ENCODE measurements around the gene SPG11. TPM values are rescaled to one million over a fixed set of nuclear protein-coding genes. Genes with fewer than 3 reads are reported as not detected.

The SPG11 gene
- total and polyA plus RNA-seq, 8 donors = 12.1 to 240 (median 104) TPM

GRCh38 chr15:44711096-44711742 is 47.8 kb upstream of the SPG11 start, which contains the start of the genes B2M and PATL2:
Gene B2M (plus strand): TSS chr15:44711517. CDS start chr15:44711547, 30 bp downstream.
Gene PATL2 (minus strand): TSS chr15:44711323. CDS start chr15:44676490, 34,833 bp downstream.
- TF ChIP-seq CTCF (IDR thresholded peaks at IDR 0.05) = no peak
- peak; percentile 99 to 100 (median 100) for TF ChIP-seq POLR2AphosphoS5 (IDR thresholded peaks at IDR 0.05)
- TF ChIP-seq EP300 (IDR thresholded peaks at IDR 0.05) = no peak
- TF ChIP-seq POLR2A (IDR thresholded peaks at IDR 0.05) = peak in 2 of 4 donors; percentile 99 to 100
- peaks cover 9 to 30% (median 17%) of the 10 kb centered on the region in 4 donors for H3K36me3 ChIP-seq
- no peaks in the 10 kb centered on the region for H3K27me3 ChIP-seq
- intact Hi-C loops (cut with DNase I; ENCODE audit: low total_unique reads) = no loop called here
- H3K27ac ChIP-seq = peak within 1 kb of the TSS; percentile 91 to 100 (median 99)
- peak within 1 kb of the TSS; percentile 67 to 86 (median 75) for H3K4me3 ChIP-seq
- DNase-seq = peak; percentile 97 to 98
- no peaks in the 10 kb centered on the region for H3K9me3 ChIP-seq
- peaks cover 10 to 54% (median 32%) of the 10 kb centered on the region in 4 donors for H3K4me1 ChIP-seq
- WGBS, 5 donors = 0 to 1% (median 0%) methylated on average over 37 of the region's 37 CpGs

- WGBS, 5 donors = 24 to 32% (median 28%) methylated on average over 11 of the region's 11 CpGs
- H3K9me3 ChIP-seq = no peaks in the 10 kb centered on the region
- peaks cover 2 to 23% (median 10%) of the 10 kb centered on the region in 4 donors for H3K36me3 ChIP-seq
- H3K4me3 ChIP-seq = peak overlapping the region; percentile 67 to 86 (median 75)
- intact Hi-C loops (cut with DNase I; ENCODE audit: low total_unique reads) = no loop called here
- DNase-seq = peak; percentile 43 to 75
- H3K27ac ChIP-seq = peak overlapping the region; percentile 91 to 100 (median 99)
- no peak for TF ChIP-seq EP300 (IDR thresholded peaks at IDR 0.05)
- TF ChIP-seq CTCF (IDR thresholded peaks at IDR 0.05) = peak in 2 of 7 experiments; percentile 18 to 23
- TF ChIP-seq POLR2A (IDR thresholded peaks at IDR 0.05) = no peak
- no peak for TF ChIP-seq POLR2AphosphoS5 (IDR thresholded peaks at IDR 0.05)
- peaks cover 10 to 46% (median 28%) of the 10 kb centered on the region in 4 donors for H3K4me1 ChIP-seq
- H3K27me3 ChIP-seq = no peaks in the 10 kb centered on the region
Measured at GRCh38 chr15:44710236-44711095, 47.0 kb upstream of the SPG11 start.

GRCh38 chr15:44706946-44707636 is 43.6 kb upstream of the SPG11 start:
- 62 to 73% (median 63%) methylated on average over 2 of the region's 2 CpGs for WGBS, 5 donors
- intact Hi-C loops (cut with DNase I; ENCODE audit: low total_unique reads) = no loop called here
- Histone ChIP-seq H3K27ac (peak overlapping the region in 4 of 5 donors; percentile 9 to 74 (median 57)), H3K27me3 (no peaks in the 10 kb centered on the region), H3K4me3 (no peak overlapping the region), H3K9me3 (peaks cover 0 to 8% (median 2%) of the 10 kb centered on the region in 4 donors), H3K36me3 (no peaks in the 10 kb centered on the region), H3K4me1 (peaks cover 3 to 20% (median 10%) of the 10 kb centered on the region in 4 donors)
- peak; percentile 66 to 82 for DNase-seq
- TF ChIP-seq POLR2AphosphoS5 (IDR thresholded peaks at IDR 0.05) = peak in 2 of 3 donors; percentile 52 to 62
- TF ChIP-seq CTCF (IDR thresholded peaks at IDR 0.05) = no peak

- H3K27ac ChIP-seq = peak overlapping the region in 3 of 5 donors; percentile 43 to 74 (median 71)
- no peak overlapping the region for H3K4me3 ChIP-seq
- DNase-seq = no peak
- H3K4me1 ChIP-seq = peaks cover 3 to 20% (median 10%) of the 10 kb centered on the region in 4 donors
- no peaks in the 10 kb centered on the region for H3K27me3 ChIP-seq
- TF ChIP-seq POLR2AphosphoS5 (IDR thresholded peaks at IDR 0.05) (no peak), EP300 (IDR thresholded peaks at IDR 0.05) (no peak), POLR2A (IDR thresholded peaks at IDR 0.05) (no peak), CTCF (IDR thresholded peaks at IDR 0.05) (no peak)
- H3K9me3 ChIP-seq = peaks cover 0 to 8% (median 2%) of the 10 kb centered on the region in 4 donors
- no peaks in the 10 kb centered on the region for H3K36me3 ChIP-seq
- intact Hi-C loops (cut with DNase I; ENCODE audit: low total_unique reads) = no loop called here
- WGBS, 5 donors = 92 to 100% (median 98%) methylated on average over 2 of the region's 2 CpGs
Measured at GRCh38 chr15:44706401-44706800, 42.9 kb upstream of the SPG11 start.
